Hepatic stellate cell (primary cell): ENCODE results near the gene MAP2K5.

Experiments used
- DNase-seq: peaks from one replicate; pipeline ENCODE4 v3.0.0; 2011; ENCODE audit warnings: low spot score

Gene MAP2K5

DNA sequence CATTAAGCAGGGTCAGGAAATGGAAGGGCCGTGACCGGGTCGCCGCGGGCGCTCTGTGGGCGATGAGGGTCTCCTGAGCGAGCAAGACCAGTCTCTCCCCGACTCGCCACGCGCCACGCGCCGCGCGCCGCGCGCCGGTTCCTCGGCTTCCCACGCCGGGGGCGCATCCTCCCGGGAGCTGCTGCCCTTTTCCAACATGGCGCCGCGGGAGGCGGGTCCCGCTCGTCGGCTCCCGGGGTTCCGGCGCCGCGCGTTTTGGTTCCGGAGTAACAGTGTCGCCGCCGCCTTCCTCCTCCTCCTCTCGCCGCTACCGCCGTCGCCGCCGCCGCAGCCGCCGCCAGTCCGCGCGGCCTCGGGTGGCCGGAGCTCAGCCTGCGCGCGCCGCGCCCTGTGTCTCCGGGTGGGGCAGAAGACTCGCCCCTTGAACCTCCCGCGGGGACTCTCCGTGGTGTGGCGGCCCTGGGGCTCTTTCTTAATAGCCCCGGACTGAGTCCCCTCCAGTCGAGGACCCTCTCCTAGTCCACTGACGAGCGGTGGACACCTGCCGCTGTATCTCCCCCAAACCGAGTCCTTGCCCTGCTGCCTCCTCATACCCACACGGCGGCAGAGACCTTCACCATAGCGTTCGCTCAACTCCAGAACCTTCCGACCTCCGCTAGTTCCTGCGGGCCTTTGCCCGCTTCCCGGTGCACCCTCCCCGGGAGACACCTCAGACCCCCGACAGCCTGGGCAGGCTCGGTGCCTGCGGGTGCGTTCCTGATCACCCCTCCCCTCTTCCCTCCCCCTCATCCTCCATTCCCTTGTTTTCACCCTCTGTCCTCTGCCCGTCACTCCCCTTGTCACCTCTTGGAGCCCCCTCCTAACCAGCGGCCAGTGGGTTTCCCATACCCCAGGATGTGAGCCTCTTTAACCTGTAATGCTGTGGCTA is at the start of gene MAP2K5:
Gene MAP2K5 (plus strand): TSS at position 284 of the 928 bp plus-strand sequence. CDS start 633 bp downstream, at position 917.
- DNase-seq: peak; percentile 75

- no peak for DNase-seq
Measured at GRCh38 chr15:67495585-67495984, 46.9 kb upstream of the MAP2K5 start.

- peak; percentile 35 for DNase-seq
Measured at GRCh38 chr15:67501177-67501835, 41.2 kb upstream of the MAP2K5 start.

DNA sequence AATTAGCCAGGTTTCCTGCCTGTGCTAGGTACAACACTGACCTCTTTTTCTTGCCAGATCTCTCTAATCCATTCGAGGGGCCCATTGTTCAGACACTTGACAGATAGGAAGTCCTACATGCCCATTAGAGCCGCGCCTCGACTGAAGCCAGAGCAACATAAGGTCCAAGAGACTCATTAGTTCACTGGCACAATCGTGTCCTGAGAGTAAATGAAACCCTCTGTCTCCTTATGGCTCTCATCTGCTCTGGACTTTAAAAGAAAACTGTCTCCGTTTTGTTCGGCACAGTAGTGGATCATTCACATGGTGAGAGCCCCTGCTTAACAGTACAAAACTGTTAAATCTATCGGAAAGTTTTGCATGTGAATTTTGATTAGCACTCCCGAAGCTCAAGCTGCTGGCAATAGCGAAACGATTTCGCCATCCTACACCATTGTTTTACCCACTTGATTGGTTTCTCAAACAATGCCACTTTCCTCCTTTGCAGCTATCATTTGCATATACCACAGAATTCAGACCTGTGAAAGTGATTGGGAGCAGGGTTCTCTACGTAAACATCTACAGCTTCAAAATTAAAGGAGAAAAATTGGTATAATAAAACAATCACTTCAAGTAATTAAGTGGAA is 40.6 kb upstream of the MAP2K5 start:
- DNase-seq: no peak

DNA sequence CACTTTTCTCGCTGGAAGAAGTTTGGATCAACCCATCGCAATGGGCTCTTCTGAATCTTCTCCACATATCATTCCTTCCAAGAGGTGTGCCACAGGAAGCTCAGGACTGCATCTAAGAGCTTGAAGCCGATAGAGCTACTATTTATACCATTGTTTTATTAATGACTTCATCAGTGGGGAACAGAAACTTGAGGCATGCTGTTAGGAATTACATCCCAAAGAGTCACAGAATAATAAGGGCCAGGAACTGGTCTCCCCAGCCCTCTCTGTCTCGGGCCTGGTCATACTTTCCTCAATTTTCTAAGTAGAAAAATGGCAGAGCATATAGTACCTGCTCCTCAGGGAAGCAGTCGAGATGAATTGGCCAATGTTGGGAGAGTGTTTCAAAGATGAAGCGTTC is 38.4 kb upstream of the MAP2K5 start:
- DNase-seq: peak; percentile 31

GRCh38 chr15:67504796-67505195 is 37.7 kb upstream of the MAP2K5 start:
- DNase-seq: no peak

DNA sequence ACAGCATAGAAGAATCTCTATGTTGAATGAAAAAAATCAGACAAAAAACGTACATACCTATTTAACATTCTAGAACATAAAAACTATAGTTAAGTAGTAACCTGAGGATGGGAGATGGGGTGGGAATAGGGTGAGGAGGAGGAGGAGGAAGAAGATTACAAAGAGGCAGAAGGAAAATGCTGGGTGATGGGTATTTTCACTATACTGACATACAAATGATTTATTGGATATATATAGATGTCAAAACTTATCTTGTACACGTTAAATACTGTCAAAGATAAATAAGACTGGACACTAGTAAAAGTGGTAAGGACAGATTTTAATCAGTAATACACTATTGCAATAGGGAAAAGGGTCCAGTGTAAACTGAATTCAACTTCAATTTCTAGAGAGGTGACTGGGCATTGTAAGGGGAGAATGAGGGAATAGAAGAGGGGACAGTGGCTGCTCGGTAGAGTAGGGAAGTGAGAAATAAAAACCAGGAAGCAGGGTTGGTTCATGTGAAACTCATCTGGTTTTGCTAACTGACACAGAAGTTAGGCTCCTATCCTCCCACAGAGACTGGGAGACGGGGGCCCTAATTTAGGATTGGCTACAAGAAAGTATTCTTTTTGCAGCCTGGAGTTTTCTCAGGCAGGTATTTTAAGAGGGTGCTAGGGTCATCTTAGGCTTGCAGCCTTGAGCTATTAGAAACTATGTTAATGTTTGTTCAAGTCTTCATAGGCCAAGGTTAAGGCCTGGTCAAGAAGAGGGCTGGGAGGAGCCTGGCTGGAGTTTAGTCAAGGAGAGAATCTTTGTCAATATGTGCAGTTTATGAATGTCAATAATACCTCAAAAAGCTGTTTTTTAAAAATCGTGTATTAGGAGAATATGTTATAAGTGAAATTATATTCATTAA is 36.6 kb upstream of the MAP2K5 start:
- DNase-seq: no peak

DNA sequence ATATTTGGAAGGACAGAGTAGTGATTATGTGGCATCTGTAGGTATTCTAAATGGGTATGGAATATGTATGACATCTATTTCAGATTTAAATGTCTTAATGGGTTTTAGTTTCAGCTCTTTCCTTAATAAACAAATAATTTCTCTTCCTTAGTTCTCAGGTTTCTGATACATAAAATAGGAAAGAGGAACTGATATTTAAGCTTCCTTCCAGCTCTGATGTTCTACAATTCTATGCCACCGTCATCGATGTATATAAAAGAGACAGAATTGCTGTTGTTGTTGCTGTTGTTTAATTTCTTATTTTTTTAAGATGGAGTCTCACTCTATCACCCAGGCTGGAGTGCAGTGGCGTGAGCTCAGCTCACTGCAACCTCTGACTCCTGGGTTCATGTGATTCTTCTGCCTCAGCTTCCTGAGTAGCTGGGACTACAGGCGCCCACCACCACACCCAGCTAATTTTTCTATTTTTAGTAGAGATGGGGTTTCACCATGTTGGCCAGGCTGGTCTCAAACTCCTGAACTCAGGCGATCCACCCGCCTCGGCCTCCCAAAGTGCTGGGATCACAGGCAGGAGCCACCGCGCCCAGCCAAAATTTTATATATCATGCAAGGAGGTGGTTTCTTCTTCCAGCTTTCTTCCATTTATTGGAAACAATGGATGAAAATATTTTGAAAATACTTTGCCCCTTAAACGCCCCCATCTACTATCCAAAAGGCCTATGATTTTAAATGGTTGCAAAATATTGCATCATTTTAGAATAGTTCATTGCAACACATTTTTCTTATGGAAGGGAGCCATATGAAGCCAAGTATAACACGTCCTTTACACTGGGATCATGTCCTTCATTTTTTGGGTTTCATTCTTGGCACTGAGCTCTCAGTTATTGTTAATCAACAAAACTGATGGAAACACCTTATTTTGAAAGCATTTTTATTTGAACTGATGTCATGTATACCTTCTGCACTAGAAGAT is 35.4 kb upstream of the MAP2K5 start:
- no peak for DNase-seq

DNA sequence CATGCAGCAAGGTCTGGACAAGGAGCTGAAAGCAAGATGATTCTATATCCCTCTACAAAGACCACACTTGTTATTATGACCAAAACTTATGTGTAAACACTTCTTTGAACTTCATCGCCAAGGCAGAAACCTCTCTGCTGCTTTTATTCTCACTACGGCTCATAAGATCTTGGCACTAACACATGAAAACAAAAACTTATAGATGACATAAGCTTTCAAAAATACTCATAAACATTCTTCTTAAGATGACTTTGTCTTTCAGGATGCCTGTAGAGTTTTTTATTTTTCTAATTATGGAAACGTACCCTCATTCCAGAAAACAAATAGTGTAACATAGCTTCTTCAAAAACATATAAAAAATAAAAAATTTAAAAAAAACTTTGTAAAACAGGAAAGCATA is 34.1 kb upstream of the MAP2K5 start:
- no peak for DNase-seq

GRCh38 chr15:67509918-67510317 is 32.6 kb upstream of the MAP2K5 start:
- DNase-seq: no peak

- DNase-seq: peak; percentile 65
Measured at GRCh38 chr15:67510597-67511190, 31.8 kb upstream of the MAP2K5 start.

GRCh38 chr15:67511606-67512005 is 30.9 kb upstream of the MAP2K5 start:
- no peak for DNase-seq

DNA sequence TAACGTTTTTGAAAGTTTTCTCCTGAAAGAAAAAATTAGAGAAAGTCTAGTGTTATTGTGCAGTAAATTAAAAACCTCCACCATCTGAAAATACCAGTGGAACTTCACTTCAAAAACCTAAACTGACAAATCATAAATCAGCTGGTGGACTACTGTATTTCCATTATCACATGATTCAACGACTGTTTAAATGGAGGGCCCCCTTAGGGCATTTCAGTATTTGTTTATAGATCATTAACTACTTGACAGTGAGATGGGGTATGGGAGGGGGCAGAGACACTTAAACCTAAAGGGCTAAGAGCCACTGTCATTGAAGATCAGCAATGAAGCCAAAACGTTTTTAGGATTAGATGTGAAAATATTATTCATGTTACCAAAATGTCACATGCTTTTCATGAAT is 30.4 kb upstream of the MAP2K5 start:
- DNase-seq: no peak

- DNase-seq: no peak
Measured at GRCh38 chr15:67512933-67513714, 29.4 kb upstream of the MAP2K5 start.

DNA sequence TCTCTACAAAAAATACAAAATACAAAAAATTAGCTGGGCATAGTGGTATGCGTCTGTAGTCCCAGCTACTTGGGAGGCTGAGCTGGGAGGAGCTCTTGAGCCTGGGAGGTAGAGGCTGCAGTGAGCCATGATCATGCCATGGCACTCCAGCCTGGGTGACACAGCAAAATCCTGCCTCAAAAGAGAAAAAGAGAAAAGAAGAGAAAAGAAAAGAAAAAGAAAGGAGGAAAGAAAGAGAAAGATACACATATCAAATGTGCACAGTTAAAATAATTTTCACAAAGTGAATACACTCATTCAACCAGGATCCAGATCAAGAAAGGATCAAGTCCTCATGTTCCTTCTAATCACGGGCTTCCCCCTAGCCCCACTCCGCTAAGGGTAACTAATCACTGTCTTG is 27.4 kb upstream of the MAP2K5 start:
- no peak for DNase-seq

GRCh38 chr15:67515557-67515956 is 26.9 kb upstream of the MAP2K5 start:
- DNase-seq: no peak

DNA sequence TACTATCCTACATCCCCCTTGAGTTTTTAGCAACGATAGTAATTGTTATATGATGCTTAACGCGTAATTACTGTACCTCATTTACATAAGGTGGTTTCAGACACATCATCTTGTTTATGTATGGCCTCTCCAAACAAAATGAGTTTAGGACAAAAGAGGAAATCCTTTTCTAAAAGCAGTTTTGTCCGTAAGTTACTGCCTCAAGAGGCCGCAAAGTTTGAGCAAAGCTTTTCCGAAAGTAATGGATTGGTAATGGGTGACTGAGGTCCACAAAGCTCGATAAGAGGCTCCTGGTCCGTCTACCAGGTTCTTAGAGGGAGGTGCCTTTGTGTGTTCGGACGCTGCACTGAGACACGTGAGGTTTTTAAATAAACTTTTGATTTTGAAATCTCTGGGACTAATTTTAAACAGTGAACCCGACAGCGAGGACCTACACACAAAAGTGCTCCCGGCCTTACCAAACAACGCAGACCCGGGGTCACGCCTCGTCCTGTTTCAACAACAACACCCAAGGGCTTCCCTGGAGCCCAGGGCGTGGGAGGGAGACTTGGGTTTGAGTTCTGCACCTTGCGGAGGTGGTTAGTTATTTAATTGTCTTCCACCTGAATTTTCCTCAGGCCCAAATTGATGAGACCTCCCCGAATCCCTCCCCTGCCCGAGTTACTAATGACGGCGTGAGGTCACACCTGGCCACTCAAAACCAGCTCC is 22.0 kb upstream of the MAP2K5 start:
- peak; percentile 12 for DNase-seq

DNA sequence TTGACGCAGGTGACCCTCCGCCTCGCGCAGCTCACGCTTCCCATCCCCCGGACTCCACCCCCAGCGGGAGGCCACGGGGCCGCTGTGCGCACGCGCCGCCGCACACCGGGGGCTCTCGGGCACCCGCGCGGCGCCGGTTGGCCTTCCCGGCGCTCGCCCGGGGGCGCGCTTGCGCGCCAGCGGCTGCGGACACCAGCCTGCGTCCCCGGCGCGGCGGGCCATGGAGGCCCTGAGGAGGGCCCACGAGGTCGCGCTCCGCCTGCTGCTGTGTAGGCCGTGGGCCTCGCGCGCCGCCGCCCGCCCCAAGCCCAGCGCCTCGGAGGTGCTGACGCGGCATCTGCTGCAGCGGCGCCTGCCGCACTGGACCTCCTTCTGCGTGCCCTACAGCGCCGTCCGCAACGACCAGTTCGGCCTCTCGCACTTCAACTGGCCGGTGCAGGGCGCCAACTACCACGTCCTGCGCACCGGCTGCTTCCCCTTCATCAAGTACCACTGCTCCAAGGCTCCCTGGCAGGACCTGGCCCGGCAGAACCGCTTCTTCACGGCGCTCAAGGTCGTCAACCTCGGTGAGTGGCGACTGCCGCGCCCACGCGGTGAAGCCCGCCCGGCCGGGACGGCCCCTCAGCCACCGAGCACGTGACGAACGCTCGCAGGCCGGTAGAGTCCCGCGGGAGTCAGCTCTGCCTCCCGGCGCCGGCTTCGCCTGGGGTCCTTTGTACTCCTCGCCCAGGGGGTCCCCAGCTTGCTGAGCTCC is 21.3 kb upstream of the MAP2K5 start, which contains the start of gene C15orf61:
Gene C15orf61 (plus strand): TSS at position 103 of the 754 bp plus-strand sequence. CDS start 118 bp downstream, at position 221.
- peak; percentile 93 for DNase-seq
